ENCODE measurements around the gene CHD6. TPM values are rescaled to one million over a fixed set of nuclear protein-coding genes. Genes with fewer than 3 reads are reported as not detected.

CHD6 gene
- total and polyA plus RNA-seq, 11 donors: 6.5 to 52.8 (median 38.9) TPM

GRCh38 chr20:41534842-41535241 lies 83.3 kb downstream of the CHD6 start:
- intact Hi-C loops (cut with DNase I): no loop called here
- Histone ChIP-seq H3K4me1 (peaks cover 0 to 4% (median 0%) of the 10 kb centered on the region in 12 donors), H3K9me3 (peaks cover 0 to 14% (median 0%) of the 10 kb centered on the region in 12 donors), H3K4me3 (no peak overlapping the region), H3K36me3 (peaks cover 0 to 37% (median 25%) of the 10 kb centered on the region in 9 donors), H3K27me3 (no peaks in the 10 kb centered on the region), H3K27ac (no peak overlapping the region)
- ATAC-seq (no peak), DNase-seq (no peak)
- no peak for TF ChIP-seq CTCF (IDR thresholded peaks at IDR 0.05)
- no peak for TF ChIP-seq POLR2A (IDR thresholded peaks at IDR 0.05)
- WGBS, 4 donors: 85 to 96% (median 92%) methylated on average over 2 of the region's 2 CpGs

DNA sequence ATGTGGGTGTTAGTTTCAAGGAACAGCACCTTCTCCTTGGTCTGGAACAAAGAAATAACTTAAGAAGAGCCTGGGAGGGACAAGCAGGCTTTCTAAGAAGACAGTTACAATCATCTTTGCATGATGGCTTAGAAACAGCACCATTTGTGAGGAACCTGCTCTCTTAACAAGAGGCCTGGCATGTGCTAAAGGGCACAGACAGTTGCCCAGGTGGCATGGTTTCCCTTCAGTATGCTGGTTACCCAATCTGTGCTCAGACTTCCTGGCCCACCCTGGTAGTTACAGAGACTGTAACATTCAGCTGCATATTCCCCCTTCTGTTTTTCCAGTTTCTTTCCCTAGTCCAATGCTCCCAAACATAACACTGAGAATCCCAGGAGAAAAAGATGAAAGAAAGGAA lies 84.0 kb downstream of the CHD6 start:
- no peaks in the 10 kb centered on the region for H3K27me3 ChIP-seq
- ATAC-seq: no peak
- TF ChIP-seq CTCF (IDR thresholded peaks at IDR 0.05): no peak
- no peak for TF ChIP-seq POLR2A (IDR thresholded peaks at IDR 0.05)
- no peak for DNase-seq
- peaks cover 0 to 14% (median 0%) of the 10 kb centered on the region in 12 donors for H3K9me3 ChIP-seq
- H3K27ac ChIP-seq: no peak overlapping the region
- no peak overlapping the region for H3K4me3 ChIP-seq
- peaks cover 0 to 34% (median 25%) of the 10 kb centered on the region in 9 donors for H3K36me3 ChIP-seq
- intact Hi-C loops (cut with DNase I): no loop called here
- peaks cover 0 to 4% (median 0%) of the 10 kb centered on the region in 12 donors for H3K4me1 ChIP-seq

GRCh38 chr20:41533537-41534136 lies 84.5 kb downstream of the CHD6 start:
- no peak overlapping the region for H3K27ac ChIP-seq
- 54 to 70% (median 59%) methylated on average over 2 of the region's 2 CpGs for WGBS, 4 donors
- H3K4me3 ChIP-seq: no peak overlapping the region
- H3K27me3 ChIP-seq: no peaks in the 10 kb centered on the region
- TF ChIP-seq POLR2A (IDR thresholded peaks at IDR 0.05) (no peak), CTCF (IDR thresholded peaks at IDR 0.05) (no peak)
- intact Hi-C loops (cut with DNase I): no loop called here
- H3K36me3 ChIP-seq: peaks cover 0 to 34% (median 25%) of the 10 kb centered on the region in 9 donors
- H3K9me3 ChIP-seq: peaks cover 0 to 14% (median 0%) of the 10 kb centered on the region in 12 donors
- ATAC-seq (no peak), DNase-seq (no peak)
- H3K4me1 ChIP-seq: peaks cover 0 to 4% (median 0%) of the 10 kb centered on the region in 12 donors

DNA sequence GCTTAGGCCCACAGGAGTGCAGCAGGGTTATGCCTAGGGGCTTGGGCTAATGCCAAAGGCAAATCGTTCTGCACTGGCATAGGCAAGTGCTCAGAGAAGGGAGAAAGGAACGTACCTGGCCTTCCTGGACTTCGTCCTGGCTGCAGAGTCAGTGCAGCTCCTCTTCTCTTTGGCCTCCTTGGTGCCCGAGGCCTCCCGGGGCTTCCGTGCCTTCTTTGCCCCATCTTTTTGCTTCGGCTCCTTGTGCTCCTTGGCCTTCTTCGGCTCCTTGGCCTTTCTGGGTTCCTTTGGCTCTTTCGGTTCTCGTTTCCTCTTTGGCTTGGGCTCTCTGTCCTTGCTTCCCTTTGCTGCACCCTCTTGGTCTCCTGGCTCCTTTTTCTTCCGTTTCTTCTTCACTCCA lies 85.2 kb downstream of the CHD6 start:
- H3K27me3 ChIP-seq: no peaks in the 10 kb centered on the region
- H3K36me3 ChIP-seq: peaks cover 0 to 34% (median 21%) of the 10 kb centered on the region in 9 donors
- H3K9me3 ChIP-seq: peaks cover 0 to 8% (median 0%) of the 10 kb centered on the region in 12 donors
- peaks cover 0 to 4% (median 0%) of the 10 kb centered on the region in 12 donors for H3K4me1 ChIP-seq
- H3K27ac ChIP-seq: no peak overlapping the region
- intact Hi-C loops (cut with DNase I): no loop called here
- DNase-seq (no peak), ATAC-seq (no peak)
- H3K4me3 ChIP-seq: no peak overlapping the region
- TF ChIP-seq CTCF (IDR thresholded peaks at IDR 0.05) (no peak), POLR2A (IDR thresholded peaks at IDR 0.05) (no peak)
- WGBS, 4 donors: 92 to 93% (median 92%) methylated on average over 11 of the region's 11 CpGs

All from heart left ventricle (tissue), 16 donors.